Measurements from ENCODE around the gene PYCR2.
A peak's percentile ranks its signal among the peaks of the same experiment; 100 is the strongest.

Gene PYCR2

DNA sequence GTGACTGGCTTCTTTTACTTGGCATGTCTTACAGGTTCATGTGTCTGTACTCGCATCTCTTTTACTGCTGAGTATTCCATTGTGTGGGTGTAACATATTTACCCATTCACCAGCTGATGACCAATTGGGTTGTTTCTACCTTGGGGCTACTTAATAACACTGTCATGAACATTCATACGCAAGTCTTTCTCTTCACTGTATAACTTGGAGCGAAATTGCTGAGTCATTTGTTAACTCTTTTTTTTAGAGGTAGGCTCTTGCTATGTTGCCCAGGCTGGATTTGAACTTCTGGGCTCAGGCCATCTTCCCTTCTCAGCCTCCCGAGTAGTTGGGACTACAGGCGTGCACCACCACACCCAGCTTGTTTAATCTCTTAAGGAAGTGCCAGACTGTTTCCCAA, 6.5 kb downstream of the PYCR2 start:
- DNase-seq = no peak

DNA sequence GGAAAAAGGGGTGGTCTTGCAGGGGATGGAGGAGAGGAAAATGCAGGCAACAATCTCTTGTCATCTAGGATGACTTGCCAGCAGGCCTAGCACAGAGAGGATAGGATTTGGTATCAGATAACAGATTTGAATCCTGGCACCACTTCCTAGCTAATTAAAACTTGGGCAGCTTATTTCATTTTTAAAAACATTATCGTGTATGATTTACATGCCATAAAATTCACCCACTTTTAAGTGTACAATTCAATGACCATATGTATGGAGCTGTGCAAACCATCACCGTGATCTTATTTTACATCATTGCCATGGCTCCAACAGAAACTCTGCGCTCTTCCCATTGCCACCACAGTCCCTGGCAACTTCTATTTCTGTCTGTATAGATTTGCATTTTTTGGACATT, 6.9 kb downstream of the PYCR2 start:
- no peak for DNase-seq

DNA sequence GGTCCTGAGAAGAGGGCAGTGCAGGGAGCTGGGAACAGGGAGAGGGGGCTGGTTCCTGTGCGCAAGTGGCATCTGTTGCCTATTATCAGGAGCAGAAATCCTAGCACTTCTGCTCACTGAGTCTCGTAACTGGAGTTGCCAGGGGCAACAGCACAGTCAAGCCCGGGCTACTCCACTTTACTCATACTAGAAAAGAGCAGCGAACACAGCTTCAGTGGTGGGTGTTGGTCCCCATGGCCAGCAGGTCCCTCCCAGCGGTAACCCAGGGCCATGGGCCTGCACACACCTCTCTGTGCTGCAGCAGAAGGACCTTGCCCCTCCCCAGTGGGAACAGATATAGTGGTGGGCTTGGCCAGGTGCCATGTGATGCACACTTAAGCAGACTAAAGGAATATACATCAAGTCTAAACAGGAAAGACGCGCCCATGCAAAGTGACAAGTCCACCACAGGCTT, 8.5 kb downstream of the PYCR2 start:
- no peak for DNase-seq

DNA sequence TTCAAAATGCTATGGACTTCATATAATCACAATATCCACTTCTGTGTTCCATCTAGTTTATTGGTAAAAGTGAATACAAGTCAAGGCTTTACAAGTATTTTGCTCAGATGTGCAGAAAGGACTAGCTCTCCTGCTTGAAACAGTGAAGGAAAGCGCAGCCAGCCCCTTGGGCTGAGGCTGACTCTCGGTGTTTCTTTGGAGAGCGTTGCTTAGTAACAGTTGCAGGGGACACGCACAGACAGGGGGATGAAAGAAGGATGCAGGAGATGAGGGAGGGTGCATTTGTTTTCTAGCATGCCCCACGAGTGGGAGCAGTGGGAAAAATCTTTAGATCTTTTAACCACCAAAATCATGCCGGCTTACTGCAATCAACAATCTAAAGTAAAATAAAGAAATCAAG, 9.1 kb downstream of the PYCR2 start:
- DNase-seq = no peak

DNA sequence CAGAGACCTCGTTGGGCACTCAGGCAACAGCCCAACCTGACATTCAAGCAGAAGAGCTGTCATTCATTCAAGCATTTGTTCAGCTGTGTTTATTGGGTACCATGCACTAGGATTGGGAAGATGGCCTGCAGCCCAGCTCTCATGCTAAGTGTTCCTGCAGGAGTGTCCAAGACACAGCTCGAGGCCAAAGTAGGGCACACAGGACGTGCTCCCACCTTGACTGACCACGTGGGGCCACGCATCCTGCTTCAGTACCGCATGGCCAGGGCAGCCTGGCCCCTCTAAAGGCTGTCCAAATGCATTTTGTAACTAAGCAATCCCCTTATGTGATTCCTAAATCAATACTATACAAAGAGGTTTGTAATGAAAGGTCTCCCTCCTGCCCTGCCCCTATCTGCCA, 9.7 kb downstream of the PYCR2 start:
- DNase-seq = no peak

DNA sequence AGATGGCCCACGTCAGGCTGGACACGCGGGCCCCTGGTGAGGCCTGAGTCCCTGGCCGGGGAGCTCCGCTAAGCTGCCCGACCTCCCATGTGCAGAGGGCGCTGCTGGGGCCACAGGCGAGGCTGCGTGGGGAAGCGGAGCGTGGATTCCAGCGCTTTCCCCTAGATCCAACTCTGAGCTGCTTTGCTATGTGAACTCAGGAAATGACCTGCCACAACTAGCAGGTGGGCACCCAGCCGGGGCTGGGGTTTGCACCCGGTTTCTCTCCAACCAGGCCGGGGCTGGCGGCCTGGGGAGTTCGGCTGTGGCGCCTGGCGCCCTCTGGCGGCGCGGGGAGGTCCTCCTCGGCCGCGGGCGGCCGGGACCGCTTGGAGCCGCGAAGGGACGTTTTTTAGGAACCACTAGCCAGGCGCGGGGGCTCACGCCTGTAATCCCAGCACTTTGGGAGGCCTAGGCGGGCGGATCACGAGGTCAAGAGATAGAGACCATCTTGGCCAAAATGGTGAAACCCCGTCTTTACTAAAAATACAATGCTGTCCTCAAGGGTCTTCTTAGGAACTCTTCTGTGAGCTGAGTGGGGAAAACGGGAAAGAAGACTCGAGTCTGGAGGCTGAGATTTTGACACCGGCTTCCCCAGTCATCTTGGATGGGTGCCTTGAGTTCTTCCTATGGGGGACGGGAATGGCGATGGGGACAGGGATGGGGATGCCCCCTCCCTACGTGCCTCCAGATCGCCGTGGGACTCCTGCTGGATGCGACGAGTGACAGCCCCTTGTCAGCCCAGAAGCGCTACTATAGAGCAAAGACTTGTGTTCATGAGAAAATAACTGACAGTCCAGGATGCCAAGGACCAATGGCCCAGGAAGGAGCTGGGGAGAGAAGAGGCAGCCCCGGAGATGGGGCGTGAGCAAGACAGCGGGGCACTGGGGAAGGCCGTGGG, 12.6 kb downstream of the PYCR2 start:
- DNase-seq = peak; percentile 63 to 85 (median 76)

DNA sequence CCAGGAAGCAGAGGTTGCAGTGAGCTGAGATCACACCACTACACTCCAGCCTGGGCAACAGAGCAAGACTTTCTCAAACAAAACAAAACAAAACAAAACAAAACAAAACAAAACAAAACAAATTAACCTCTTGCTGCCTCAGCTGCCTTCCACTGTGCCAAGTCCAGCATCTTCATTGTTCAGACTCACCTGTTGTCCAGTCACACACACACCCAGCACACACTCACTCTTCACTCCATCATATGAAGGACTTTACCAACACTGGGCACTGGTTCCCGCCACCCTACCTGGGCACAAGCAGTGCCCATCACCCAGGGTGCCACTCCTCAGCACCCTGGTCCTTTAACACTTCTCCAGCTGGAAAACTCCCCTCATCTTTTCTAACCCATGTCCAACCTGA, 14.6 kb downstream of the PYCR2 start:
- no peak for DNase-seq

DNA sequence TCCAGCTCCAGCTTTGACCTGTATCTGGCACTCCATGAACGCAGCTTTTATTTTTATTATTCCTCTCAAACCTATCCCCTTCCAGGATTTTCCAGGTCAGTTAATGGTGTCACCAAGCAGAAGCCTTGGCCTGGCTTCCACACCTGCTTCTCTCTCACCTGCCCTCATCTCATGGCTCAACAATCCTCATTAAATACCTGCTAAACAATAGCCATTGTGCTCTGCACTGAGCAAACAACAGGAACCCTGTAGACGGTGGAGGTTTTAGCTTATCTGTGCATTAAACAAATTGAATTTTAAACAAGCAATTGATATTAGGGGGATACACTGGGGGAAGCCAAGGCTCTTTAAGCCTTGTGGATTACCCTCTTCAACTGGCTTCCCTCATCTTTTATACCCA, 15.3 kb downstream of the PYCR2 start:
- no peak for DNase-seq

DNA sequence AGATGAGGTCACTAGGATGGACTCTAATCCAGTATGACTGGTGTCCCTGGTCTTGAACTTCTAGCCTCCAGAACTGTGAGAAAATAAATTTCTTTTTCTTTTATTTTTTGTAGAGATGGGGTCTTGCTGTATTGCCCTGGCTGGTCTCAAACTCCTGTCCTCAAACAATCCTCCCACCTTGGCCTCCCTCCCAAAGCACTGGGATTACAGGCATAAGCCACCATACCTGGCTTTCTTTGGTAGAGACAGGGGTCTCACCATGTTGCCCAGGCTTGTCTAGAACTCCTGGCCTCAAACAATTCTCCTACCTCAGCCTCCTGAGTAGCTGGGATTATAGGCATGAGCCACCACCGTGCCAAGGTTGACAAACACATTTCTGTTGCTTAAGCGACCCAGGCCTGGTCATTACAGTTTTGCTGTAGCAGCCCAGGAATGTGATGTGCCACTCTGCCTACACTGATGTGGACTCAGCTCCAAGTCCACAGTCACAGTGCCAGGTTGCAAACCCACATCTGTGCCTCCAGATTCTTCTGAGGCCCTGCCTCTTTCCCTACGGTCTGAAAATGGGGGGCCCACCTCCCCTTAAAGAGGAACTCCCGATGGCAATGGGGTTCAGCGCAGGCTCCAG, 15.9 kb downstream of the PYCR2 start:
- no peak for DNase-seq

DNA sequence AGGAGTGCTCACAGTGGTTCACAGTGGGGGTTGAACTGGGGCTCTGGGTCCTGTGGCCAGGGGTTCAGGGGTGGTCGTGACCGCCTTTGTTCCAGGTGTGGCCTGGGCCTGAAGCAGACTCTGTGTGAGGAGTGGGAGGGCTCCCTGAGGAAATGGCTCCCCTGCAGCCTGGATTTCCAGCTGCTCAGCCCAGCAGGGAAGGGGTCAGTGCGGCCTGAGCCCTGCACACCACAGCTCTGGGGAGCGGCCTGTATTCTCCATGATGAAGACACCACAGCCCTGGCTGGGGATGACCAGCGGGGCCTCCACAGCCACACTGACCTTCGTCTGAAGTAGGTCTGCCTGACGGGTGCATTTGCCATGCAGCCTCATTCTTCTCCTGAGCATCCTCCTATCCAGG, 16.7 kb downstream of the PYCR2 start:
- DNase-seq = no peak

DNA sequence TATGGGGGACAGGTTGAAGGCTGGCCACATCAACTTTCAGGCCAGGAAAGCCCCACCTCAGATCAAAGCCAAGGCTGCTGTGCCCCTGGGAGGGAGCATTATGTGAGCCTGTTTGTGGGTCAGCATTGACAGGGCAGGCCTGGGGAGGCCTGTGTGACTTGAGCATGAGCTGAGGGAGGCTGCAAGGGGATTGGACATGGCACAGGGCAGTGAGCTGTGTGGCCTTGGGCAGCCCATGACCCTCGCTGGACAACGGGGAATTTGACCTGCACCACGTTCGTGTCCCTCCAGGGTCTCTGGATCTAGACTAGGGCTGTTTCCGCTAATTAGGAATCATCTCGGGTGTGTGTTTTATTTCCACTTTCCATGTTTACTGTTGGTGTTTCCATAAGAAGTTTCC, 17.6 kb downstream of the PYCR2 start:
- DNase-seq = no peak

DNA sequence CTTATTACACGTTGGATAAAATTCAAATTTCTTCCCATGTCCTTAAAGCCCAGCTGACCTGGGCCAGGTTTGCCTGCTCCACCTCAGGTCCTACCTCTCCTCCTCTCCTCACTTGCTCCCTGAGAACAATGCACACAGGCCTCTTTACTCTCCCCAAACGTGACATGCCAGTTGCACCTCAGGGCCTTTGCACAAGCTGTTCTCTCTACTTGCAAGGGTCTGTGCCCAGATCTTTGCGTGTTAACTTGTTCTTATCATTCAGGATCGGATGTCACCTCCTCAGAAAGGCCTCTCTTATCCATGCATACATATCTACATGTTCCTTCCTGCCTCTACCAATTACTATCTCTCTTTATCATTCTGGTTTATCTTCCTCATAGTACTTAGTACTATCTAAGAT, 20.4 kb downstream of the PYCR2 start:
- DNase-seq = no peak

DNA sequence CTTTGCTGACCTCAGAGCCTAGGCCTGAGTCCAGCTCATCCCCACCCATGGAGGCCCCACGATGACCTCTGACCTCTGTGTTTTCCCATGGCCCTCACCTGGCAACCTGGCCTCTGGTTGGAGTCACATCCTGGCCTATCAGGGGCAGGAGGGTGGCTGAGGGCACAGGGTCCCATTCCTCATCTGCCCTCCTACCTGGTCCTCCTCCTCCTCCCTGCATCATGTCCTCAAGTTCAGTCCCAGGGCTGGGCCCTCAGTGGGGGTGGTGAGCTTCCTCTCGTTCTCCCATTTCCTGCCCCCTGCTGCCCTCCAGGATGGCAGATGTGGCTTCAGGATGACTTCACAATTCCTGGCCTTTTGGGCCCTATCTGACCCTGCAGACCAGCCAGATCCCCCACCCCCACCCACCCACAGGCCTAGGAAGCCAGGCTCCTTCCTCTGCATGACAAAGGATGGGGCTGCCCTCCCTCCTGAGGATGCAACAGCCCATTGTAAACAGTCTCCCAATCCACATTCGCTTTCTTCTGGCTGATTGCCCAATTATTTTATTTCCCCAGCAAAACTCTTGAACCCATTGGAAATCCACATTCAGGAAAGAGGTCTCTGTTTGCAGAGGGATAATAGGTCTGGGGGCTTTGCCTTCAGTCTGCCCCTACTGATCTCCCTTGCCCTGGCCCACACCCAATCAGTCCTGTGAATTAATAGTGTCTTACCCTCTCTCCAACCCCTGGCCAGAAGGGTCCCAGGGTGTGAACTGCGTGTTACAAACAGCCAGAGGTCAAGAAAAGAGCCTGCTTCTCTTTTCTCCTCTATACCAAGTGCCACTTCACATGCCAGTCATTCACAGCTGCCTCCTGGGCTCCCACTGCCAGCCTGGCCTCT, 24.8 kb downstream of the PYCR2 start:
- peak in 1 of 4 experiments; percentile 4 for DNase-seq

DNA sequence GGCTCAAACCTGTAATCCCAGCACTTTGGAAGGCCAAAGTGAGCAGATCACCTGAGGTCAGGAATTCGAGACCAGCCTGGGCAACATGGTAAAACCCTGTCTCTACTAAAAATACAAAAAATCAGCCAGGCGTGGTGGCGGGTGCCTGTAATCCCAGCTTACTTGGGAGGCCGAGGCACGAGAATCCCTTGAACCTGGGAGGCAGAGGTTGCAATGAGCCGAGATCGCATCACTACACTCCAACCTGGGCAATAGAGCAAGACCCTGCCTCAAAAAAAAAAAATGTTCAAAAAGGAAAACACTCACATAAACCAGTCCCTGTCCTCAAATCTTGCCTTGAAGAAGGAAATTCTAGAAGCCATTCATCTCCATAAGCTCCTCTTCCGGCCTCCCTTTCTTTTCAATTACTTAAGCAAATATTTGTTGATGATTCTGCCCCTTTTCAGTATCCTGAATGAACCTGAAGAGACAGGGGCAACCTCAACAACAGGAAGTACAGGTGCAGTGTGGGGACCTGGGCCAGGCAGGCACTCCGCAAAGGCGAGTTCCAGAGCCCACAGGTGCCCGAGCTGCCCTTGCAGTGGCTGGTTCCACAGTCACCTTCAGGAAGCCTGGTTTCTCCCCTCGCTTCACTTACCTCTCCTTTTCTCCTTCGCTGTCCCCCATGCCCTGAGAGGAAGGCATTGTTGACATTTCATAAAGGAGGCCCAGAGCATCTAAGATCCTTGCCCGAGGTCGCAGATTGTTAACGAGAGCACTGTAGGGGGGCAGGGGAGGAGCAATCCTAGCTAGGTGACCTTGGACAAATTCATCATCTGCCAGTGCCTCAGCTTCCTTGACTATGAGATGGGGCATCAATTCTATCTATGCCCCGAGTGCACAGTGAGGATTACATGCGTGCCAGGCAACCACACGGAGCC, 26.2 kb downstream of the PYCR2 start:
- no peak for DNase-seq

DNA sequence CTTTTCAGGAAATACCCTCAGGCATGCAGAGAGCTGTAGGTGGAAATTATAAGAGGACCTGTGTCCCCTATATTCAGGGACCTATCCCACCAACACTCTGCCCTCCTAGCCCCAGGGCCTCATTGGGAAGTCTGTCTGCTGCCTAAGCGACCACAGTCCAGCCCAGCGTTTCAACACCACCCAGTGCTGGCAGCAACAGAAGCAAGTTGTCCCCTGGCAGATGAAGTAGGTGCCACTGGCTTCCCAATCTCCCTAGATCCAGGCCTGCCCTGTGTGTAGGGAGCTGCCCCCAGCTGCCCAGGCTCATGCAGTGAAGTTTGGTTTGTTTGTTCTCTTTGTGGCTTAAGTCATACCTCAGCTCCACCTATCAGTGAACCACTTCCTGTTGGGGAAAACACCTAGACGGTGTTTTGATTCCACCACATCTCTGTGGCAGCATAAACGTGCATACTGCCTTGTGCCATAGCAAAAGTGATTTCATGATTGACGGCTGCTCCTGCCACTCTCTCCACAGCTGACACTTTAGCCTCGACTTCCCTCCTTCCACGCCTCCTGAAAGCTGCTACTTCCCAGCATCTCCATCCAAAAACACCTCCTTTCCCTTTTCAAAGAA, 27.0 kb downstream of the PYCR2 start:
- DNase-seq = no peak

DNA sequence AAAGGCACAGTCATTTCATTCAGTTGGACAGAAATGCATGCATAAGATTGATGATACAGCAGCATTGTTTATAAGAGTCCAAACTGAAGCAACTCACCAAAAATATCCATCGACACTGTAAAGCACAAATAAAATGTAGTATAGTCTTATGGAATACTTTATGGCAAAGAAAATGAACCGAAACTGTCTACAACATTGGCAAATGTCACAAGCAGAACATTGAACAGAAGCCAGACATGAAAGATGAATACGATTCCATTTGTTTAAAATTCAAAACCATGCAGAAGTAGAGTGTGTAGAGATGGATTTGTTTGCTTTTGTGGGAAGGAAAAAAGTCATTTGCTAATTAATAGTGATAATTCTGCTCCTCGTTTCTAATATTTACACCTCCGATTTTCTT, 27.6 kb downstream of the PYCR2 start:
- DNase-seq = no peak

DNA sequence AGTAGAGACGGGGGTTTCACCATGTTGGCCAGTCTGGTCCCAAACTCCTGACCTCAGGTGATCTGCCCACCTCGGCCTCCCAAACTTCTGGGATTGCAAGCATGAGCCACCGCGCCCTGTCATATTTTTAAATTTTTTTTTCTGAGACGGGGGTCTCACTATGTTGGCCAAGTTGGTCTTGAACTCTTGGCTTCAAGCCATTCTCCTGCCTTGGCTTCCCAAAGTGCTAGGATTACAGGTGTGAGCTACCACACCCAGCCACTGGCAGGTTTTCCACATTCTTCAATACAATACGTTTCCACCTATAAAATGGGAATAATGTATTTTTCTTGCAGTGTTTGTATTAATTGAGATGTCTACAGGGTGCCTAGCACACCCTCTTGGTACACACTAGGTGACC, 31.7 kb downstream of the PYCR2 start:
- no peak for DNase-seq

DNA sequence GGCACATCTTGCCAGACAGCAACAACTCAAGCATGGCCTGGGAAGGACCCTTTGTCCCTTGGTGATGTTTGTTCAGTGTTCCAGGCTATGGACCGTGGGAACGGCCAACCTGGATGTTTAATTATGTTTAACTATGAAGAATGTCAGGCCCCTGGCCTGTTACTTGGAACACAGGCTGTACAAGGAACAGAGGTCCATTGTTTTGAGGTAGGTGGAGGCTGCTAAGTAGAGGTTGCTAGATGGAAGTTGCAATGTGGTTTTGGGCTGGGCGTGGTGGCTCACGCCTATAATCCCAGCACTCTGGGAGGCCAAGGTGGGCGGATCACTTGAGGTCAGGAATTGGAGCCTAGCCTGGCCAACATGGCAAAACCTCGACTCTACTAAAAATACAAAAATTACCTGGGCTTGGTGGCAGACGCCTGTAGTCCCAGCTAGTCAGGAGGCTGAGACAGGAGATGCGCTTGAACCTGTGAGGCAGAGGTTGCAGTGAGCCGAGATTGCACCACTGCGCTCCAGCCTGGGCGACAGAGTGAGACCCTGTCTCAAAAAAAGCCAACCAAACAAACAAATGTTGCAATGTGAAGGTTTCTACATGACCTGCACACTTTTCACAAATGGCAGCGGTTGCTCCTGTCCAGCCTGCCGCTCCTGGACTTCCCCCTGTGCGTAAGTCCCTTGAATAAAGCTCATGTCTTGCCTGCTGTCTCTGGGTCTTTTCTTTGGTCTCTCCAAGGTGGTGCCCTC, 32.6 kb downstream of the PYCR2 start:
- no peak for DNase-seq

DNA sequence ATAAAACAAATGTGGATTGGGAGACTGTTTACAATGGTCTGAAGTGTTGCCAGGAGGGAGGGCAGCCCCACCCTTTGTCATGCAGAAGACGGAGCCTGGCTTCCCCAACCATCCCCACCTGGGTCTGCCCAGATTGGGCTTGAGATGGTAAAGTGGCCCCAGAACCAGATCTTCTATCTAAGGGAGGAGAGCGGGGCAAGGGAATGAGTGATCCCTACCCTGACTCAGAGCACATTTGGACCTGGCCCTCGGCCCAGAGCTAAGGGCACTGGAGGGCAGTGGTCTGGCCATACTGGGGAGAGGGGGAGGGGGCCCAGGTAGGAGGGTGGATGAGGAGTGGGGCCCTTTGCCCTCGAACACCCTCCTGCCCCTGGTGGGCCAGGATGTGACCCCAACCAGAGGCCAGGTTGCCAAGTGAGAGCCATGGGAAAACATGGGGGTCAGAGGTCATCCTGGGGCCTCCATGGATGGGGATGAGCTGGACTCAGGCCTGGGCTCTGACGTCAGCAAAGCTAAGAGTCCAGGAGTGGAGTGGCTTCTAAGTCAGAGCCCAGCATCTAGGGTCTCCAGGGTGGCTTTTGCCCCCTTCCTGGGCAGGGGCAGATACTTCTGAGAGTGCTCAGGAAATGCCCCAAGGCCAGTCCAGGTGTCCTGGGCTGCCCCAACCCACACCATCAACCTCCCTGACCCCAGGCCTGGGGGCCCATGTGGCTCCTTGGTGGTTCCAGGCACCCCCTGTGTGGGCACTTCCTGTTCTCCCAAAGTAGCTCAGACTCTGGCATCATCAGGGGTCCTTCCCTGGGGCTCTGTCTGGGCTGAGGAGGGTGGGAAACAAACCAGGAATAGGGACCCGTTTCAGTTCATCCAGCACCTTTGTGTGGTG, 33.5 kb downstream of the PYCR2 start:
- DNase-seq = no peak

DNA sequence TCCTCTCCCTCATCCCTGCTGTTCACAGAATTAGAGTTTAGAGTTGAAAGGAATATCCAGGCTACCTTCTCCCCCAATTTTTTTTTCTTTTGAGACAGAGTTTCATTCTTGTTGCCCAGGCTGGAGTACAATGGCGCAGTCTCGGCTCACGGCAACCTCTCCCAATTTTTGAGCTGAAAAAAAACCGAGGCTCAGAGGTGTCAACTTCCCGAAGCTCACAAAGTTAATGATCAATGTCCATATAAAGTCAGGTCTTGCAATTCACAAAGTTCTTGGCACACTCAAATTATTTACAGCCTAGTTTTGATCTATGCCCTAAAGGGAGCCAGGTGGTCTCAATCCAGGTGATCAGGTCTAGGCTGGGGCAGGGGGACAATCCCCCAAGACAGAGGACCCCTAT, 34.3 kb downstream of the PYCR2 start:
- no peak for DNase-seq

All from suppressor macrophage (primary cell).